ENCODE measurements around the gene VGF.

DNA sequence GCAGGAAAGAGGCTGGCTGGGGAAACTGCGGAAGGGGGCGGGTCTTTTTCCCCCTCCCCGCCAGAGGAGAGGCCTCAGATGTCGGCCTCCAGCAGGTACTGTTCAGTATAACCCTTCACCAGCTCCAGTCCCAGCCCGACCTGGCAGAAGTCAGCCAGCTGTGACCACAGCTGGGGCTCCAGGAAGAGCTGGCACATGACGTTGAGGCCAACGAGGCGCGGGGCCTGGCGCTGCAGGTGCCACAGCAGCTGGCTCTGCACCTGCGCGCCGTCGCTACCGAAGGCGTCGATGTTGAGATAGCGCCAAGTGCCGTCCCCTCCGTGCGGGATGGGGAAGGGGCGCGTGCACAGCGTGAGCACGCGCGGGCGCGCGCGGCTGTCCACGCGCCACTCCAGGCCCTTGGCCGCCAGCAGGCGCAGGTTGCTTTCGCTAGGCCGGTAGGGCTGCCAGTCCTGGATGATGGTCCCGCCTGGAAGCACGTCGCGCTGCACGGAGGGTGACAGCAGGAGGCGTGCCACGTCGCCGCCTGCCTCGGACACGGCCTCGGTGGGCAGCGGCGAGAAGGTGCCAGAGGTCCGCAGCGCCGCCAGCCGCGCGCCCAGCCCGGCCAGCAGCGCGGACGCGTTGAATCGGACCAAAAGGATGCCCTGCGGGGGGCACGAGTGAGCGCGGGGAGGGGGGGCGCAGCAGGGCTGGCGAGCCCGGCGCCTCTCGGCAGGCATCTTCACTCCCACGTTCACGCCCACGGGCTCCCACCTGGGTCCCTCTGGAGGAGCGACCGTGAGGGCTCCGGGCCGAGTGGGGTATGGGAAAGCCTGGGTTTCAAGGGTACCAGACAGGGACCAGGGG lies 6.9 kb upstream of the VGF start:
- TF ChIP-seq EZH2 (IDR thresholded peaks at IDR 0.05; ENCODE audit: borderline replicate concordance, insufficient read depth, low read depth, low read length, poor library complexity, severe bottlenecking) (no peak), CTCF (IDR thresholded peaks at IDR 0.05) (no peak)

All from B cell (primary cell).